ENCODE measurements around the gene UBQLN4. TPM values are rescaled to one million over a fixed set of nuclear protein-coding genes. Genes with fewer than 3 reads are reported as not detected.
"Not testable (repeated sequence)": the region's sequence is repeated elsewhere in the genome, so short reads cannot be mapped to it uniquely, and the experiment has no call there.

The UBQLN4 gene
- total RNA-seq, 1 experiment from 2014 or later: 36.6 TPM

DNA sequence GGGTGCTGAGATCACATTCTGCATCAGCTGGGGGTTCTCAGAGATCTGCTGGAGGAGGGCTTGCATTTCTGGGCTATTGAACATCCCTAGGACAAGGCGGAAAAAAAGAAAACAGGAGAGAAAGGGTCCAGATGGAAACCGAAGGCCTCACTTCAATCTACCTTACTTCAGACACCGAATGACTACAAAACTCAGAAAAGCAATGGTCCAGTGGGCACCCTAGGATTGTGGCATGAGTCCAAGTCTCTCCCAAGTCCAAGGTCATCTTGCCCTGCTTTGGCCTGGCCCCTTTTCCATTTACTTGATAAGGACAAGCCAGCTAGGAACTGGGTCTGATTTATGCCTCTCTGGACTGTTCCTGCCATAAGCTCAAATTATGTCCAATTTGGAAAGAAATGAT is 10.8 kb downstream of the UBQLN4 start:
- DNase-seq (ENCODE audit: low read depth): no peak
- in situ Hi-C loops (cut with HindIII; ENCODE audit: low pct_unique_long_range_greater_than_20kb, low sequenced_read_pairs): no loop called here

DNA sequence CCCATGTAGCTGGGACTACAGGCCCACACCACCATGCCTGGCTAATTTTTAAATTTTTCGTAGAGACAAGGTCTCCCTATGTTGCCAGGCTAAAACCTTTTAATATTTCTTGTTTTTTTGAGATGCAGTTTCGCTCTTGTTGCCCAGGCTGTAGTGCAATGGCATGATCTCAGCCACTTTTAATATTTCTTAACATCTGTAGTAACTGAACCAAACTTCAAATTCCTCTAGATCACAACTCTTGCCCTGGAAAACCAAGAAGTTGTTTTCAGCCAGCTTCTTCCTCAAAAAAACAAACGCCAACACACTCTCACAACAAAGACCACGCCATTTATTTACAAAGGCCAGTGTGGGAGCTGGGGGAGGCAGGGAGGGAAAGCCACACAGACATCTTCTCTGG is 18.6 kb downstream of the UBQLN4 start:
- DNase-seq (ENCODE audit: low read depth); in situ Hi-C loops (cut with HindIII; ENCODE audit: low pct_unique_long_range_greater_than_20kb, low sequenced_read_pairs): not testable (repeated sequence)

DNA sequence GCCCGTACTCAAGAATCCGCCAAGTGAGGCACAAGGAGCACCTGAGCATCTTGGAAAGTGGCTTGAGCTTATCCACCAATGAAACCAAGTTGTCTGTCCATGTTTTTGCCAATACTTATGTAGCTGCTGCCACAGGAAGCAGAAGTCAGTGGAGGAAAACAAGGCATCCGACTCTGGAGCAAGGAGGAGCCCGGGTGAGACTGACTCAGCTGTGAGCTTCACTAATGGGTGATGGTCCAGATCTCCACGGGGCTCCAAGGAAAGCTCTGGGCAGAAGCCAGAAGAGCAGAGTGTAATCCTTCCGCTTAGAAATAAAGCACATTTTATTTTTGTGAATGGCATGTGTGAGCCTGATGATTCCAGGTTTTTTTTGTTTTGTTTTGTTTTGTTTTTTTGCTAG is 20.6 kb downstream of the UBQLN4 start:
- DNase-seq (ENCODE audit: low read depth): no peak
- in situ Hi-C loops (cut with HindIII; ENCODE audit: low pct_unique_long_range_greater_than_20kb, low sequenced_read_pairs): no loop called here

DNA sequence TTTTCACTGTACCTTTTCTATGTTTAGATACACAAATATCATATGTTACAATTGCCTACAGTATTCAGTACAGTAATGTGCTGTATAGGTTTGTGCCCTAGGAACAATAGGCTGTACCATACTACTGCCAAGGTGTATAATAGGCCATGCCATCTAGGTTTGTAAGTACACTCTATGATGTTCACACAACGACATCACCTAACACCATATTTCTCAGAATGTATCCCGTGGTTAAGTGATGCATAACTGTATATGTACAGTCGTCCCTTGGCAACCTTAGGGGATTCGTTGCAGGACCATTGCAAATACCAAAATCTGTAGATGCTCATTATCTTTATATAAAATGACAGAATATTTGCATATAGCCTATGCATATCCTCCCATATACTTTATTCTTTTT is 27.0 kb downstream of the UBQLN4 start:
- no peak for DNase-seq (ENCODE audit: low read depth)
- in situ Hi-C loops (cut with HindIII; ENCODE audit: low pct_unique_long_range_greater_than_20kb, low sequenced_read_pairs): no loop called here

DNA sequence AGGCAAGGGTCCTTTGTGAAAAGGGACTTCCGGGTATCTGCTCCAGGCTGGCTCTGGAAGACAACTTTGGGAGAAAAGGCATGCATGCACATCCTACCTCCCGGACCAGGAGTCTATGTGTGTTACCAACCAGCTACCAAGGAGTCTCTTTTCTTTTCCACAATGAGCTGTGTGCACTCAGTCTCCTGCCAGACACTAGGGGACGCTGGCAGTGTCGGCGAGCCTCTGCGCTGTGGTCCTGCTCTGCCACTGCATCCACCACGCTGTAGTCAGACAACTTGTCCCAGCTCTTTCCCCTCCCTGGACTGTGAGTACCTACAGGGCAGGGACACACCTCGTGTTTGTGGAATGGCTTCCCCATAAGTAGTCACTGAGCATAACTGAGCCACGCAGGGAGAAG is 27.7 kb downstream of the UBQLN4 start:
- in situ Hi-C loops (cut with HindIII; ENCODE audit: low pct_unique_long_range_greater_than_20kb, low sequenced_read_pairs): no loop called here

DNA sequence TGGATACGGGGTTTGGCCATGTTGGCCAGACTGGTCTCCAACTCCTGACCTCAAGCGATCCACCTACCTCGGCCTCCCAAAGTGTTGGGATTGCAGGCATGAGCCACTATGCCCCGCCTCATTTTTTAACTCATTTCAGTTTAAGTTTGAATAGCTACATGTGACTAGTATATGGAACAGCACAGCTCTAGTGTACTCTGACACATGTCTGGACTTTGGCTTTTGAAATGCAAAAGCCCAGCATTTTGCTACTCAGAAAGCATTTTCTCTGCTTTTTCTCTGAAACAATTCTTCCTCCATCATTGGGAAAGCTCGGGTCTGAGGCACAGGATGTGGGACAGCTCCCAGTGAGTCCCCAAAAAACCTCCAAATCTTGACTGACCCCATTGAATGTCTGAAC is 28.8 kb downstream of the UBQLN4 start:
- in situ Hi-C loops (cut with HindIII; ENCODE audit: low pct_unique_long_range_greater_than_20kb, low sequenced_read_pairs): no loop called here
- no peak for DNase-seq (ENCODE audit: low read depth)

More for the DNA sequence above, 27.7 kb downstream of the UBQLN4 start:
- no peak for DNase-seq (ENCODE audit: low read depth)

DNA sequence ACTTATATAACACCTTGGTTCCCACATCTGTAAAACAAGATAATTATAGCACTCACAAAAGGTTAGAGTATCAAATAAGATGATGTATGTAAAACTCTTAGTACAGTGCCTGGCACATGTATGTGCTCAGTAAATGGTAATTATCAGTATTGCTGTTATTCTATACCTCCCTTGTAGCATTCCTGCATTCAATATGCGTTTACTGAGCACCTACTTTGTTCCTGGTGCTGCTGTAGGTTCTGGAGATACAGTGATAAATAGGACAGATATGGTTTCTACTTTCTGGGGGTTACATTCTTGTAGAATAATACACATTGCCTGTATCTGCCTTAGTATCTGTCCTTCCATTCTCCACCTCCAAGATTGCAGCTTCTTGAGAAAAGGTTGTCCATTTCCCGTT is 31.6 kb downstream of the UBQLN4 start:
- no peak for DNase-seq (ENCODE audit: low read depth)
- in situ Hi-C loops (cut with HindIII; ENCODE audit: low pct_unique_long_range_greater_than_20kb, low sequenced_read_pairs): no loop called here

DNA sequence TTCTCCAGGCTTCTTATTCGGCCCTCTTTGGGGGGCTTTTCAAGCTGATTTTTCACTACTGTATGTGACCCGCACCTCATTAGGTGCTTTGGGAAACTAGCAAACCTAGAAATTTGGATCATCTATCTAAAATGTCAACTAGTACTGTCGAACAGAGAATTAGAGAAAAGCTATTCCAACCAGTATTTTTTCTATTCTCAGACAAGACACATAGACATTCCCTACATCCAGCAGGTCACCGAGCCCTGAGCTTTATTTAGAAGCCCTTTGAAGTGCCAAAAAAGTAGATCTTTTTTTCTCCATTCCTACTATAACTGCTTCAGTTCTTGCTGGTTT is 32.5 kb downstream of the UBQLN4 start:
- no peak for DNase-seq (ENCODE audit: low read depth)
- in situ Hi-C loops (cut with HindIII; ENCODE audit: low pct_unique_long_range_greater_than_20kb, low sequenced_read_pairs): no loop called here

DNA sequence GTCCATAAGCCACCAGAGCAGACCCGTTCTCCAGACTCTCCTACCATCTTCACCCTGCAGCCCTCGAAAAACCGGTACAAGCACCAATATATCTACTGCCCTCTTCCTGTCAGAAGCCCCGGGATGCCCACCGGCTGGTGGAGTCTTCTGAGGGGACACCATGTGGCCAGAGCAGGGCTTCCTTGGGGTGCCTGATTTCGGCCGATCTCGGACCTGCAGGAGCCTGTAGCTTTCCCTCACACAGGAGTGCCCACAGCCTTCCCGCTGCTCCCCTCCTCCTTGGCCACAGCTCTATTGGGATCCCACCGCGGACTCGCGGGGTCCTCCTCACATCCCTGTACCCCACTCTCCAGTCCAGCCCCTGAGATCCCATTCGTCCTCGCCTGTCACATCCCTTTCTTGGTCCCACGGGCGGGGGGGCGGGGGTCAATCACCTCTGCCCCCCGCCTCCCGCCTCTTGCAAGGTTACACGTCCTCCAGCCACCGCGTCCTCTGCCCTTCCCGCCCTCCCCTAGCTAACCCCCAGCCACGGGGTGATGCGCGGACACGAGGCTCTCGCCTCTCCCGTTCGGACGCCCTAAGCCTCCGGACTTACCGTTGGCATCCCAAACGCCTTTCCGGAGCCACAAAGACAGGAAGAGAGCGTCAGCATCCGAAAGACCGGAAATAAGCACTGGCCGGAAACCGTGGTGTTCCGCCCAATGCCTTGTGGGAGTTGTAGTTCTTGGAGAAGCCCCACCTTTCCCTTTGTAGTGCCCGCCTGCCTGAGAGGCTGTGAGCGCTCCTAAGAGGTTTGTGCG is 33.1 kb downstream of the UBQLN4 start, which contains the start of gene SSR2:
Gene SSR2 (minus strand): TSS at position 659 of the 800 bp plus-strand sequence. CDS start 784 bp downstream, outside the sequence.
- DNase-seq (ENCODE audit: low read depth): peak; percentile 83
- in situ Hi-C loops (cut with HindIII; ENCODE audit: low pct_unique_long_range_greater_than_20kb, low sequenced_read_pairs): no loop called here

DNA sequence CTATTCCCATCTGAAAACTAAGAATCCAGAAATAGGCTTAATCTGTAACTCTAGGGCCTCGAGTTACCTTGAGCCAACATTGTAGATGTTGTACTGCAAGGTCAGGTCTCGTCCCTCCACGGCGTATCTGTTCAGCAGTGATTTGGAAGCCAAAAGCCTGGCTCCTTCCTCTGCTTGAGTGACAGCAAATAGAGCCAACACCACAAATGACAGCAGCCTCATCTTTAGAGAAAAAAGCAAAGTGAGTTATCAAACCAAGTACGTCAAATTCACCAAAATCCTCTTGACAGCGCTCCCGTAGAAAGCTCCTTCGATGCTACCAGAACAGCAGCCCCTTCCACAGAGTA is 33.7 kb downstream of the UBQLN4 start:
- DNase-seq (ENCODE audit: low read depth): no peak
- in situ Hi-C loops (cut with HindIII; ENCODE audit: low pct_unique_long_range_greater_than_20kb, low sequenced_read_pairs): no loop called here

DNA sequence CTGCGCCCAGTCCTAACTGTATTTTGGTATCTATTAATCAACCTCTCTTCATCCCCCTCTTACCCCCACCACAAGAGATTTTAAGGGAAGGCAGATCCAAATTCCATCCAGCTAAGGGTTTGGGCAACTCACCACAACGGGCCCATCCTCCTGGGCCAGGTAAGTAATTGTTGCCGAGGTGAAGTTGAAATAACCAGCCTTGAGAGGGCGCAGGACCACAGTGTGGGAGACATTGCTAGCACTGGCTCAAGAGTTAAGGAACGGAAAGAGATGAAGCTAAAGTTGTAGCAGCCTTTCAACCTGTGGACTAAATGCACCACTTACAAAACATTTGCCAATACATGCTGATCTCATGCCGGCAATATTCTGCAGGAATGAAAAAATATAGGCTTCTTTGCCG is 38.8 kb downstream of the UBQLN4 start:
- in situ Hi-C loops (cut with HindIII; ENCODE audit: low pct_unique_long_range_greater_than_20kb, low sequenced_read_pairs): no loop called here
- no peak for DNase-seq (ENCODE audit: low read depth)

DNA sequence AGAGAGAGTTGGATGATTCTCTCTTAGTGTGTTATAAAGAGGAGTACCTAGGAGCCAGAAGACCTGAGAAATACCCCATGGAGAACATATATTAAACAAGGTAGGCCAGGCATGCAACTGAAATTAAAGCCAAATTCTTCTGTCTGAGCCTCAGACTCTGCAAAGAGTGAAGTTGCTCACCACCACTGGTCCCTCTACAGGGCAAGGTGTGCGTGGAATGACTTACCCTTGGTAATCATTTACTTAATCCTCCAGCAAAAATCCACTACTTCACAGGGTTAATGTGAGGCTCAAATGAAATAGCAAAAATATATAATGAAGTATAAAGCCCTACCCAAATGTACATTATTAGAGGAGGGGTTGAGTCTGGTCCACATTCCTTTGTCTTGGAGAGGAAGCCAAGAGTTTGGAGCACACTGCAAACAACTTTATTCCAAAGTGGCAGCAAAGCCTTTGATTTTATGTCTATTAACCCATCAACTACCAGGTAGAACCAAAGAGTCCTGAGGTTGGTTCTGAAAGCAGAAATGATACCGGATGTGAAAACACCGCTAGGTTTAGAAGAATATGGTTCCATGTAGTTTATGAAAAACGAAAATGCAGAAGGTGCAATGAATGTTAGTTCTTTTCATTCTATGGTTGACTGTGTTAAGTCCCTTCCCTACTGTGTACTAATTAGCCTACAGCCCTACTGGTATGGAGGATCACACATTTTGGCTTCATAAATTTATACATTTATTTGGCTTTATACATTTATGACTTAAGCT is 41.4 kb downstream of the UBQLN4 start:
- in situ Hi-C loops (cut with HindIII; ENCODE audit: low pct_unique_long_range_greater_than_20kb, low sequenced_read_pairs): no loop called here
- DNase-seq (ENCODE audit: low read depth): no peak

DNA sequence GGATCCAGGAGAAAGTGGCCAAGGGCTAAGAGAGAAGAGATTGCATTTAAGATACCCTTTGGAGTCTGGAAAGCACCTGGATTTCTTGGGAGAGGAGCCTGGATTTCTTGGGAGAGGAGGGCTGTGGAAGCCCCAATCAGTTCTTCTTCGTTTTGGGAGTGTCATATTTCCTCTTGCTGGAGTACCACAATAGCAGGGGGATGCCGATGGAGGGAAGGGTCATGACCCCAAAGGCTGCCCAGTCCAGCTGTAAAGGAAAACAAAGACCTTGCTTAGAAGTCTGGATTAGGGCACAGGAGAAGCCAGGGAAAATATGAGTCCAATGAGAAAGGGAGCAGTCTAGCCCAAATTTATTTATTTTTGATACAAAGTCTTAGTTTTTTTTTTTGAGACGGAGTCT is 44.2 kb downstream of the UBQLN4 start:
- no peak for DNase-seq (ENCODE audit: low read depth)
- in situ Hi-C loops (cut with HindIII; ENCODE audit: low pct_unique_long_range_greater_than_20kb, low sequenced_read_pairs): no loop called here

DNA sequence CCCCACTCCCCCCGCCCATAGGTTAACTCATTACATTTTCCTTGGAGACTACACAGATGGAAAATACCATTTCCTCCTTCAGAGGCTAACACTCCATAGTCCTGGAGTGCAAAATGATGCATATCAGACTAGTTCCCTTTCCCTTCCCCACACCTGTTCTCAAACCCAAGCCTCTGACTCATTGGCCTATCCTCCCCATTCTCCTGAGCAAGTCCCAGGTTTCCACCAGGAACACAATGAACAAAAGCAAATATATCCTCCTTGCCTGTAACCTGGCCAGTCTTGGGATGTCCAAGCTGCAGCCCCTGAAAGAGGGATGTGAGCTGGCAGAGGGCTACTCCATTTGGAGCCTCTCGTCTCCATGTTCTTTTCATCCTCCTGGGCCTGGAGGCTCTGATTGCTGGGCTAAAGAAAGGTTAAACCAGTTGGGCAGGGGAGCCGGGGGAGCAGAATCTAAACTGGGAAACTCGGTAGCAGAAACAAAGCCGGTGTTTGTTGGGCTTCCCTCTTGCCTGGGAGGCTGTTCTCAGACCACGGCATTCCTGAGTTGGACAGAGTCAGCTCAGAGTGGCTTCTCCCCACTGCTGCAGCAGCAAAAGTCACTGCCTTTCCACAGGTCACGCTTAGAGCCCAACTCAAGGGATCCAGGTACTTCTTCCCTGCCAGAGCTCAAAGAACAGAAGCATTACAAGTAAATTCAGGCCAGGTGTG is 46.8 kb downstream of the UBQLN4 start:
- DNase-seq (ENCODE audit: low read depth): no peak
- in situ Hi-C loops (cut with HindIII; ENCODE audit: low pct_unique_long_range_greater_than_20kb, low sequenced_read_pairs): no loop called here

DNA sequence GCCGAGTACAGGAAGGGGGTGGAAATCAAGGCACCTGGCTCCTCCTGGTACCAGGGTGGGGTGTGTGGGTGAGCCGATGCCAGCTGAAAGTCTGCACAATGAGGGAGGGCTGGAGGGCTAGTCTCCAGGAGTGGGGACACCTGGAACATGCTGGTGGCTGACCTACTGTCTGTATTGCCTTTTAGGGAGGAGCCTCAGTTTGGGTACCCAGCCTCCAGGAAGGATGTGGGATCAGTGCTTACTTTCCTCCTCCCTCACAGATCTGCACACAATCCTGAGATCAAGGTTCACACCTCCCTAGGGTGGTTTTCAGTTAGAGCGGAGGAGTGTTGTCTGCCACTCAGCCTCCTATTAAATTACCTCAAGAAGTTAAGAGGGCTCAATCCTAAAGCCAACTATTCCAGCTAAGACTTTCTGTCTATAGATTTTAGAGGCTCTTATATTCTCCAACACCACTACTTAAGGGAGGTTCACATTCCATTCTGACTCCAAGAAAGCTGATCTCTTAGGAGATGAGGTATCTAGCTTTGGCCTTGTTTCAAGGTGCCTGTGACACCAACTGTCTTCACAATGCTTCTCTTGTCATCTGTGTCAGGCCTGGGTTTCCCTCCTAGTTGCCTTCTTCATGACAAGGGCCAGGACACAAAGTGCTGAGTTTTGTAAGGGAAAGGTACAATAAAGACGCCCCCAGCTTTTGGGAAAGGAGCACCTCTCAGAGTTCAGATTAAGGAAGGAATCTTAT is 48.6 kb downstream of the UBQLN4 start:
- no peak for DNase-seq (ENCODE audit: low read depth)
- in situ Hi-C loops (cut with HindIII; ENCODE audit: low pct_unique_long_range_greater_than_20kb, low sequenced_read_pairs): no loop called here

DNA sequence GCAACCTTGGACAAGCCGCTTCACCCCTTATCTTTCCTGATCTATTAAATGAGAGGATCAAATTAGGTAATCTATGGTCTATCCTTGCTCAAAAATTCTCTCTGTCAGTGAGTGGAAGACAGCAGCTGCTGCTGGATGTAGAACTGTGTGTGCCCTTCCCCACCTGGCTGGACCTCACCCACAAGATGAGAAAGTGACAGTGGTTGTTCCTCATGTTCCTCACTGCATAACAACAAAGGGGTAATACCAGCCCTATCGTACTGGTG is 49.7 kb downstream of the UBQLN4 start:
- in situ Hi-C loops (cut with HindIII; ENCODE audit: low pct_unique_long_range_greater_than_20kb, low sequenced_read_pairs): no loop called here
- DNase-seq (ENCODE audit: low read depth): no peak

DNA sequence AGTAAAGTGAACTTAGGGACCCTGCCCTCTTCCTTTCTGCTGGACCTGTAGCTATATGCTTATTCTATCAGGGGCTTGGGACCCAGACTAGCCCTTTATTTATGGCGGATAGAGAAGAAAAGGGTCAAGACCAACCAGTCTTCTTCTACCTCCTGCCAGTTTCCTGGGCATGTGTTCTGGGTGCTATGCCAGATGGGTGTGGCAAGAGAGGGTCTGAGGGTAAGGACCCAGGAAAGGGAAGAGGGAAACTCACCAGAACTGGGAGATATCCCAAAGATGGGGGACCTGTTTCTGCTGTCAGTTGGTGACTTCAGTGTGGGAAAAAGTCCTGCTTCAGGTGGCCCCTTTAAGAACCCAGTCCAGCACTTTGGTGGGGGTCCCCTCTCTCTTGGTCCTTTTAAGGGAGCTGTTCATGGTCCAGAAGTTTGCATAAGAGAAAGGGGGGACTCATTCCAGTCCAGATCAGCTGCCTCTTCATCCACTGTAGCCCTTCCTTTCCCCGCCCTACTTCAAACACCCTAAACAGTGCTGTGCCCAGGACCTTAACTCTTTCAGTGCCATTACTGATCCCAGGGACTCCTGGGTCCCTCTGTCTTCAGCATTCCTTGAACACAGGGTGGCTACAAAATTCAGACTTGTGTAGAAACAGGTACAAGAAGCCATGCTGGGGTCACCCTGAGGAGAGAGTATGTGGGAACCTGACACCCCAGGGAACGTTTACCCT is 51.2 kb downstream of the UBQLN4 start:
- in situ Hi-C loops (cut with HindIII; ENCODE audit: low pct_unique_long_range_greater_than_20kb, low sequenced_read_pairs): no loop called here
- DNase-seq (ENCODE audit: low read depth): no peak

DNA sequence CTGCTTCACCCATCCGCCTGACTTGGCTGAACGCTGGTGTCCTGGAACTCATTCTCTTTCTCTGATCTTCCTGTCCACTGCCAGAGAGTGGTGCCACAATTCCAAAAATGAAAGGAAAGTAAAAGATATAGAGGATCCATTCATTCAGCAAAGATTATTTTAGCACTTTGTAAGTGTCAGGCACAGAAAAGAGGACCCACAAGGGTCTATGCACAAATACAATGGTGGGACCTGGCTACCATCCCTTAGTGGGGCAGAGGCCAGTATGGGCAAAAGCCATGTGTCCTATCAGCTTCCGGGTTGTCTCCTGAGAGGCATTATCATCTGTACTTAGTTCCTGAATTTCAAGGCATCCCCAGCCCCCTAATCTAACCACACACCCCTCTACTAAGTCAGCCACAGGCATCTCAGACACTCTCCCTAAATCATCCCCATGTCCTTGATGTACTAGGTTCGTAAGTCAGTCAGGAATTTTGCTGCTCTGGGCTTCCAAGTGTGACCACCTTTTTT is 51.9 kb downstream of the UBQLN4 start:
- in situ Hi-C loops (cut with HindIII; ENCODE audit: low pct_unique_long_range_greater_than_20kb, low sequenced_read_pairs): no loop called here
- DNase-seq (ENCODE audit: low read depth): no peak

All from Caki2 (cell line).